ENCODE data around the gene TSACC.

Gene TSACC

GRCh38 chr1:156394835-156395461, 56.6 kb downstream of the TSACC start:
- no peak for DNase-seq (ENCODE audit: low read depth)

Data from activated T-helper 1 cell treated with Interleukin-2 at 50 U/mL for 16 hours (primary cell).